CD4-positive, alpha-beta memory T cell (primary cell): Measurements from ENCODE around the gene EIF2B5. TPM values are rescaled to one million over a fixed set of nuclear protein-coding genes. Genes with fewer than 3 reads are reported as not detected.
"Not testable (repeated sequence)": the region's sequence is repeated elsewhere in the genome, so short reads cannot be mapped to it uniquely, and the experiment has no call there.

Experiments used
- CTCF ChIA-PET: fragments of 350-600 bp; sonication (Branson Sonifier 250); formaldehyde crosslinking; loops from one replicate; lab custom pipeline; 2021; ENCODE audit warnings: inconsistent platforms; ENCODE audit not compliant: partially characterized antibody; lab: Charles Lee
- POLR2A ChIA-PET: fragments of 350-600 bp; sonication (Branson Sonifier 250); formaldehyde crosslinking; loops from one replicate; lab custom pipeline; 2021; ENCODE audit not compliant: partially characterized antibody; lab: Charles Lee
- DNase-seq, 5 donors: peaks; one replicate each; pipeline versions ENCODE4 v3.0.0 to v3.0.0-alpha.2; 2020 to 2022; ENCODE audit warnings: mixed read lengths in 1 of 5
- H3K27ac ChIP-seq: one replicate; pipeline ENCODE4 v1.7.0; 2013; ENCODE audit warnings: low read depth, low read length
- H3K27me3 ChIP-seq: 2 replicates; pipeline ENCODE4 v1.7.0; 2013; ENCODE audit warnings: mild to moderate bottlenecking, low read length, moderate library complexity; ENCODE audit not compliant: insufficient read depth
- H3K36me3 ChIP-seq: 2 replicates; pipeline ENCODE4 v1.7.0; 2013; ENCODE audit warnings: mild to moderate bottlenecking, low read length, moderate library complexity; ENCODE audit not compliant: insufficient read depth
- H3K4me1 ChIP-seq: 2 replicates; pipeline ENCODE4 v1.7.0; 2013; ENCODE audit warnings: mild to moderate bottlenecking, low read length, moderate library complexity; ENCODE audit not compliant: insufficient read depth
- H3K4me3 ChIP-seq, 2 donors: one replicate each; pipeline ENCODE4 v1.7.0; 2013; ENCODE audit warnings: low read length in 2 of 2, mild to moderate bottlenecking in 1 of 2
- H3K9me3 ChIP-seq, 2 donors: one replicate each; pipeline ENCODE4 v1.7.0; 2013; ENCODE audit warnings: low read length in 2 of 2, control low read depth in 1 of 2; ENCODE audit not compliant: control insufficient read depth in 1 of 2
- H3K27ac Mint-ChIP-seq, 7 donors: one replicate each; pipeline ENCODE4 v1.8.0; 2020 to 2021; ENCODE audit warnings: mixed read lengths in 7 of 7, mild to moderate bottlenecking in 6 of 7, inconsistent platforms in 3 of 7, moderate library complexity in 3 of 7
- H3K27me3 Mint-ChIP-seq, 2 donors: one replicate each; pipeline ENCODE4 v1.8.0; 2020 to 2021; ENCODE audit warnings: mixed read lengths in 2 of 2
- H3K36me3 Mint-ChIP-seq, 2 donors: one replicate each; pipeline ENCODE4 v1.8.0; 2020 to 2021; ENCODE audit warnings: mixed read lengths in 2 of 2, inconsistent platforms in 1 of 2, mild to moderate bottlenecking in 1 of 2
- H3K4me1 Mint-ChIP-seq, 4 donors: one replicate each; pipeline ENCODE4 v1.8.0; 2020 to 2021; ENCODE audit warnings: mixed read lengths in 4 of 4, mild to moderate bottlenecking in 1 of 4
- H3K4me3 Mint-ChIP-seq, 8 donors: one replicate each; pipeline ENCODE4 v1.8.0; 2020 to 2021; ENCODE audit warnings: mixed read lengths in 8 of 8, mild to moderate bottlenecking in 7 of 8, moderate library complexity in 6 of 8, inconsistent platforms in 3 of 8
- H3K9me3 Mint-ChIP-seq, 8 donors: one replicate each; pipeline ENCODE4 v1.8.0; 2020 to 2021; ENCODE audit warnings: mixed read lengths in 8 of 8, mild to moderate bottlenecking in 5 of 8, inconsistent platforms in 3 of 8, moderate library complexity in 1 of 8
- intact Hi-C: fragments of 100-400 bp; cut with micrococcal nuclease; formaldehyde crosslinking; loops from one replicate; pipeline ENCODE4 v1.15.1; 2023
- polyA plus RNA-seq, 2 donors: library from polyadenylated mRNA; unstranded; fragments of 300-500 nt; fragmentation: Illumina TruSeq; gene quantifications; one replicate each; pipeline ENCODE4 v1.2.3, GENCODE V29; 2021
- total RNA-seq, 2 experiments: library from RNA; stranded (reverse); gene quantifications; one replicate each; pipeline ENCODE4 v1.2.3, GENCODE V29; 2021

The EIF2B5 gene
- total and polyA plus RNA-seq, 4 experiments from 2014 or later = 59.6 to 87.6 (median 75.9) TPM

- no peak overlapping the region for H3K4me3 Mint-ChIP-seq
- H3K36me3 Mint-ChIP-seq = peaks cover 28 to 65% of the 10 kb centered on the region in 2 donors
- no peaks in the 10 kb centered on the region for H3K27me3 Mint-ChIP-seq
- no peak overlapping the region for H3K27ac ChIP-seq
- ChIA-PET CTCF (interaction anchor here (0.7 to 3.0 kb wide), 8 partner anchors 10 to 145 kb away, joined by 3 to 14 read pairs (median 4); partner anchors contain the start of genes AP2M1, EEF1AKMT4, EIF2B5 and VWA5B2), POLR2A (interaction anchor here (1.4 to 2.3 kb wide), 2 partner anchors 9 to 105 kb away, joined by 6 to 11 read pairs; partner anchors contain the start of genes EEF1AKMT4 and EIF2B5)
- intact Hi-C loops = no loop called here
- no peaks in the 10 kb centered on the region for H3K9me3 Mint-ChIP-seq
- H3K36me3 ChIP-seq = peaks cover 53% of the 10 kb centered on the region
- H3K4me3 ChIP-seq = no peak overlapping the region
- no peak overlapping the region for H3K27ac Mint-ChIP-seq
- H3K4me1 Mint-ChIP-seq = no peaks in the 10 kb centered on the region
- H3K27me3 ChIP-seq = no peaks in the 10 kb centered on the region
- no peaks in the 10 kb centered on the region for H3K4me1 ChIP-seq
- no peak for DNase-seq
- H3K9me3 ChIP-seq = no peaks in the 10 kb centered on the region
Measured at GRCh38 chr3:184144505-184144904, 9.3 kb downstream of the EIF2B5 start.

GRCh38 chr3:184145111-184145524, 10.0 kb downstream of the EIF2B5 start:
- Histone ChIP-seq H3K4me1 (no peaks in the 10 kb centered on the region), H3K27me3 (no peaks in the 10 kb centered on the region), H3K9me3 (no peaks in the 10 kb centered on the region), H3K27ac (no peak overlapping the region), H3K36me3 (peaks cover 50% of the 10 kb centered on the region), H3K4me3 (no peak overlapping the region)
- CTCF ChIA-PET = interaction anchor here (0.7 to 3.0 kb wide), 10 partner anchors 10 to 227 kb away, joined by 3 to 14 read pairs (median 4); partner anchors contain the start of genes AP2M1, EEF1AKMT4, EIF2B5 and VWA5B2
- intact Hi-C loops = loop anchor here (1.0 kb wide), 2 partner anchors 105 to 144 kb away; no protein-coding TSS in a partner anchor
- Mint-ChIP-seq H3K27ac (peak overlapping the region in 1 of 7 donors; percentile 25), H3K9me3 (no peaks in the 10 kb centered on the region), H3K4me3 (no peak overlapping the region), H3K36me3 (peaks cover 25 to 63% of the 10 kb centered on the region in 2 donors), H3K4me1 (no peaks in the 10 kb centered on the region), H3K27me3 (no peaks in the 10 kb centered on the region)
- POLR2A ChIA-PET = interaction anchor here (1.4 to 2.3 kb wide), 2 partner anchors 10 to 105 kb away, joined by 6 to 11 read pairs; partner anchors contain the start of genes EEF1AKMT4 and EIF2B5
- DNase-seq = peak in 4 of 5 donors; percentile 25 to 30 (median 28)

- H3K4me3 ChIP-seq = no peak overlapping the region
- Mint-ChIP-seq H3K27ac (no peak overlapping the region), H3K9me3 (no peaks in the 10 kb centered on the region), H3K27me3 (no peaks in the 10 kb centered on the region), H3K4me3 (no peak overlapping the region), H3K36me3 (peaks cover 18 to 56% of the 10 kb centered on the region in 2 donors), H3K4me1 (no peaks in the 10 kb centered on the region)
- no peak overlapping the region for H3K27ac ChIP-seq
- no peak for DNase-seq
- intact Hi-C loops = loop anchor here (1.0 kb wide), 2 partner anchors 104 to 143 kb away; no protein-coding TSS in a partner anchor
- CTCF ChIA-PET = interaction anchor here (0.8 to 3.0 kb wide), 11 partner anchors 11 to 226 kb away, joined by 3 to 14 read pairs (median 3); partner anchors contain the start of genes AP2M1, EEF1AKMT4, EIF2B5 and VWA5B2
- peaks cover 43% of the 10 kb centered on the region for H3K36me3 ChIP-seq
- no peaks in the 10 kb centered on the region for H3K27me3 ChIP-seq
- H3K9me3 ChIP-seq = no peaks in the 10 kb centered on the region
- H3K4me1 ChIP-seq = no peaks in the 10 kb centered on the region
- POLR2A ChIA-PET = interaction anchor here (1.4 to 2.3 kb wide), 2 partner anchors 11 to 104 kb away, joined by 6 to 11 read pairs; partner anchors contain the start of genes EEF1AKMT4 and EIF2B5
Measured at GRCh38 chr3:184145751-184146270, 10.7 kb downstream of the EIF2B5 start.

GRCh38 chr3:184148076-184148475, 12.9 kb downstream of the EIF2B5 start:
- Mint-ChIP-seq H3K27ac (no peak overlapping the region), H3K4me1 (peaks cover 0 to 1% (median 0%) of the 10 kb centered on the region in 4 donors), H3K36me3 (peaks cover 0 to 33% of the 10 kb centered on the region in 2 donors), H3K4me3 (no peak overlapping the region), H3K9me3 (no peaks in the 10 kb centered on the region), H3K27me3 (no peaks in the 10 kb centered on the region)
- no peaks in the 10 kb centered on the region for H3K4me1 ChIP-seq
- no peak for DNase-seq
- no peak overlapping the region for H3K4me3 ChIP-seq
- H3K9me3 ChIP-seq = no peaks in the 10 kb centered on the region
- no peaks in the 10 kb centered on the region for H3K27me3 ChIP-seq
- POLR2A ChIA-PET = interaction anchor here (1.1 kb wide), 1 partner anchor 14 kb away, joined by 3 read pairs; no protein-coding TSS in a partner anchor
- intact Hi-C loops = no loop called here
- peaks cover 21% of the 10 kb centered on the region for H3K36me3 ChIP-seq
- no peak overlapping the region for H3K27ac ChIP-seq
- CTCF ChIA-PET = interaction anchor here (1.0 to 1.1 kb wide), 2 partner anchors 9 to 102 kb away, joined by 3 to 4 read pairs; no protein-coding TSS in a partner anchor

- no peak overlapping the region for H3K27ac ChIP-seq
- no peak for DNase-seq
- H3K36me3 ChIP-seq = peaks cover 10% of the 10 kb centered on the region
- intact Hi-C loops = no loop called here
- H3K9me3 ChIP-seq = no peaks in the 10 kb centered on the region
- H3K4me1 Mint-ChIP-seq = peaks cover 0 to 6% (median under 1%) of the 10 kb centered on the region in 4 donors
- H3K27ac Mint-ChIP-seq = no peak overlapping the region
- H3K27me3 Mint-ChIP-seq = no peaks in the 10 kb centered on the region
- H3K4me1 ChIP-seq = no peaks in the 10 kb centered on the region
- no peak overlapping the region for H3K4me3 Mint-ChIP-seq
- H3K9me3 Mint-ChIP-seq = no peaks in the 10 kb centered on the region
- ChIA-PET POLR2A (interaction anchor here (1.1 kb wide), 1 partner anchor 15 kb away, joined by 3 read pairs; no protein-coding TSS in a partner anchor), CTCF (interaction anchor here (0.6 to 1.1 kb wide), 3 partner anchors 10 to 101 kb away, joined by 3 to 4 read pairs (median 4); no protein-coding TSS in a partner anchor)
- H3K27me3 ChIP-seq = no peaks in the 10 kb centered on the region
- H3K36me3 Mint-ChIP-seq = peaks cover 0 to 22% of the 10 kb centered on the region in 2 donors
- no peak overlapping the region for H3K4me3 ChIP-seq
Measured at GRCh38 chr3:184149123-184149522, 14.0 kb downstream of the EIF2B5 start.

GRCh38 chr3:184149770-184150169, 14.6 kb downstream of the EIF2B5 start:
- H3K4me3 Mint-ChIP-seq, POLR2A ChIA-PET: not testable (repeated sequence)
- H3K27ac Mint-ChIP-seq = peak overlapping the region in 1 of 7 donors; percentile 22

More at GRCh38 chr3:184149770-184150169, 14.6 kb downstream of the EIF2B5 start:
- CTCF ChIA-PET, H3K4me3 ChIP-seq, DNase-seq, H3K4me1 ChIP-seq, H3K27me3 Mint-ChIP-seq, H3K9me3 ChIP-seq, H3K4me1 Mint-ChIP-seq, H3K27me3 ChIP-seq, H3K9me3 Mint-ChIP-seq, H3K27ac ChIP-seq, H3K36me3 ChIP-seq, intact Hi-C loops: not testable (repeated sequence)
- peaks cover 0 to 18% of the 10 kb centered on the region in 2 donors for H3K36me3 Mint-ChIP-seq
